Left lung (tissue), 10 donors: ENCODE measurements around the gene DACT3. TPM values are rescaled to one million over a fixed set of nuclear protein-coding genes. Genes with fewer than 3 reads are reported as not detected.

ENCODE experiments used
- ATAC-seq: fragments of 200-7000 bp; cut with Tn5 transposase; one replicate; pipeline ENCODE4 v1.9.1; 2020; ENCODE audit warnings: moderate library complexity
- DNase-seq, 4 donors: peaks; one replicate each; pipeline ENCODE4 v3.0.0-alpha.2; 2013 to 2020
- H3K27ac ChIP-seq, 2 donors: fragments of 200-600 bp; sonication (generic) in 1 of 2; one replicate each; pipeline versions ENCODE4 v1.5.0 to v1.8.0; 2020 to 2021
- H3K27me3 ChIP-seq, 2 donors: fragments of 200-600 bp; sonication (generic) in 1 of 2; one replicate each; pipeline versions ENCODE4 v1.5.0 to v1.8.0; 2020 to 2021
- H3K36me3 ChIP-seq, 2 donors: fragments of 200-600 bp; sonication (generic) in 1 of 2; one replicate each; pipeline versions ENCODE4 v1.5.0 to v1.8.0; 2020 to 2021
- H3K4me1 ChIP-seq, 2 donors: fragments of 200-600 bp; one replicate each; pipeline ENCODE4 v1.8.0; 2021
- H3K4me3 ChIP-seq, 2 donors: fragments of 200-600 bp; sonication (generic) in 1 of 2; one replicate each; pipeline versions ENCODE4 v1.5.0 to v1.8.0; 2020 to 2021; ENCODE audit warnings: mild to moderate bottlenecking in 1 of 2
- H3K9me3 ChIP-seq, 2 donors: fragments of 200-600 bp; sonication (generic) in 1 of 2; one replicate each; pipeline versions ENCODE4 v1.5.0 to v1.8.0; 2020 to 2021
- intact Hi-C, 2 donors: fragments of 100-400 bp; cut with DNase I; formaldehyde crosslinking; loops; one replicate each; pipeline versions ENCODE4 v1.11.2 to v1.14.2; 2022
- polyA plus RNA-seq, 6 donors: library from polyadenylated mRNA; unstranded; fragments of 120-200 nt; gene quantifications; one replicate each; pipeline ENCODE4 v1.2.1, GENCODE V29; 2013; ENCODE audit not compliant: insufficient read length in 6 of 6
- total RNA-seq, 2 donors: library from RNA; stranded (reverse); fragmentation: NEBNext Ultra II Directional; extraction: Animal tissue kit (Norgen Biotek cat#: 25700); gene quantifications; one replicate each; pipeline ENCODE4 v1.2.1, GENCODE V29; 2021
- TF ChIP-seq, protein P1 (sequence below), 2 donors: fragments of 200-600 bp; sonication (generic) in 1 of 2; IDR thresholded peaks; one replicate each; pipeline versions ENCODE4 v1.5.0 to v1.8.0; 2021; ENCODE audit warnings: antibody characterized with exemption in 2 of 2
- donor health status: DM: no; HTN: yes; CAD: no.
- donor health status: DM: no; HTN: no; CAD: no.

DACT3 gene
- total and polyA plus RNA-seq, 8 donors, result 6.6 to 53.4 (median 43.2) TPM

DNA sequence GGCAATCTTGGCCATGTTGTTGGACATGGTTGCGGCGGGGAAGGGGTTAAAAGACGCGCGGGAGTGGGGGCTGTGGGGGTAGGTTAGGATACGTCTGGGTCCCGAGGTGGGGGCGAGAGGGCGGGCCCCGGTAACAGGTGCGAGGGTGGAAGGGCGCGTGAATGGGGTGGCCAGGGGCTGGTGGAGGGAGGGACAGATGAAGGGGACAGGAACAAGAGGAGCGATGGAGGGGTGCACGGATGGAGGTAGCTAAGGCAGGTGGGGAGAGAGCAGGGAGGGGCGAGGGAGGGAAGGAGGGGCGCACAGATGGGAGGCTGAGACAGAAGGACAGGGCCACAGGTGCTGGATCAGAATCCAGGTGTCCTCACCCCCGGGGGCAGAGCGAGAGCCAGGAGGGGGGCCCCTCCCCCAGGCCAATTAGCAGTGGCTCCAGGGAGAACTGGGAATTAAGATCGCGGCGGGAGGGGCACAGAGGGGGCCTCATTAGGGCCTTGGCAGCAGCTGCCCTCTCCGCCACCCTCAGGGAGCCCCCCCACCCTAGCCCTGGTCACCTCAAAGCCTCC, 26.2 kb downstream of the DACT3 start:
- H3K27me3 ChIP-seq, result peaks cover under 1 to 89% of the 10 kb centered on the region in 2 donors
- intact Hi-C loops, result no loop called here
- H3K4me3 ChIP-seq, result no peak overlapping the region
- DNase-seq (no peak), ATAC-seq (no peak)
- H3K9me3 ChIP-seq, result no peaks in the 10 kb centered on the region
- TF ChIP-seq, protein P1, sequence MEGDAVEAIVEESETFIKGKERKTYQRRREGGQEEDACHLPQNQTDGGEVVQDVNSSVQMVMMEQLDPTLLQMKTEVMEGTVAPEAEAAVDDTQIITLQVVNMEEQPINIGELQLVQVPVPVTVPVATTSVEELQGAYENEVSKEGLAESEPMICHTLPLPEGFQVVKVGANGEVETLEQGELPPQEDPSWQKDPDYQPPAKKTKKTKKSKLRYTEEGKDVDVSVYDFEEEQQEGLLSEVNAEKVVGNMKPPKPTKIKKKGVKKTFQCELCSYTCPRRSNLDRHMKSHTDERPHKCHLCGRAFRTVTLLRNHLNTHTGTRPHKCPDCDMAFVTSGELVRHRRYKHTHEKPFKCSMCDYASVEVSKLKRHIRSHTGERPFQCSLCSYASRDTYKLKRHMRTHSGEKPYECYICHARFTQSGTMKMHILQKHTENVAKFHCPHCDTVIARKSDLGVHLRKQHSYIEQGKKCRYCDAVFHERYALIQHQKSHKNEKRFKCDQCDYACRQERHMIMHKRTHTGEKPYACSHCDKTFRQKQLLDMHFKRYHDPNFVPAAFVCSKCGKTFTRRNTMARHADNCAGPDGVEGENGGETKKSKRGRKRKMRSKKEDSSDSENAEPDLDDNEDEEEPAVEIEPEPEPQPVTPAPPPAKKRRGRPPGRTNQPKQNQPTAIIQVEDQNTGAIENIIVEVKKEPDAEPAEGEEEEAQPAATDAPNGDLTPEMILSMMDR (IDR thresholded peaks at IDR 0.05), result no peak
- peaks cover 4 to 37% of the 10 kb centered on the region in 2 donors for H3K4me1 ChIP-seq
- no peaks in the 10 kb centered on the region for H3K36me3 ChIP-seq
- no peak overlapping the region for H3K27ac ChIP-seq

DNA sequence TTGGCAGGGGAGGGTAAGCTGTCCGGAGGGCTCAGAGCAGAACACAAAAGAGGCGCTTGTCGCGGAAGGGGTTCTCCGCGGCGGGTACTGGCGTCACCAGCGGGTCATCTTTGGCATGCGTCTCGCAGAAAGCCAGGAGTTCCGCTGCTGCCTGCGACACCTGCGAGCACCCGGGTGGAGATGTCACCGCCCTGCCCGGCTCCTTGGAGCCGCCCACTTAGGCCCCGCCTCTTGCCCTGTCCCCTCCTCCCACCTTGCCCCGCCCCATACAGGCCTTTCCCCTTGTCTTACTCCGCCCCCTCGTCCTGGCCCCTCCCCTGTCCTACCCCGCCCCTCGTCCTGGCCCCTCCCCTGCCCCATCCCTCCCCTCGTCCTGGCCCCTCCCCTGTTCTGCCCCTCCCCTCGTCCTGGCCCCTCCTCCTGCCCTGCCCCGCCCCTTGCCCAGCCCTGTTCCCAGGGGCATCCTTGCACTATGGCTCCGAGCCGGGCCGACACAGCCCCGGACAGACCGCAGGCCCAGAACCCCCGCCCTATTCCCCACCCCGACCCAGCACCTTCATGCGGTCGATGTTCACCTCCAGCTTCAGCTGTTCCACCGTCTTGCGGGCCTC, 26.8 kb downstream of the DACT3 start:
- intact Hi-C loops, result no loop called here
- H3K27me3 ChIP-seq, result peaks cover 0 to 83% of the 10 kb centered on the region in 2 donors
- no peaks in the 10 kb centered on the region for H3K36me3 ChIP-seq
- peak overlapping the region in 1 of 2 donors; percentile 20 for H3K4me3 ChIP-seq
- ATAC-seq (peak; percentile 86), DNase-seq (peak in 3 of 4 donors; percentile 68 to 94 (median 88))
- peaks cover 4 to 33% of the 10 kb centered on the region in 2 donors for H3K4me1 ChIP-seq
- no peaks in the 10 kb centered on the region for H3K9me3 ChIP-seq
- H3K27ac ChIP-seq, result no peak overlapping the region
- TF ChIP-seq, protein P1 (IDR thresholded peaks at IDR 0.05), result no peak

- Histone ChIP-seq H3K27me3 (peaks cover 0 to 73% of the 10 kb centered on the region in 2 donors), H3K36me3 (no peaks in the 10 kb centered on the region), H3K4me1 (peaks cover 4 to 26% of the 10 kb centered on the region in 2 donors), H3K9me3 (no peaks in the 10 kb centered on the region), H3K27ac (no peak overlapping the region), H3K4me3 (no peak overlapping the region)
- TF ChIP-seq, protein P1 (IDR thresholded peaks at IDR 0.05), result no peak
- ATAC-seq, result no peak
- intact Hi-C loops, result no loop called here
- DNase-seq, result no peak
Measured at GRCh38 chr19:46633130-46633529, 27.9 kb downstream of the DACT3 start.

GRCh38 chr19:46631481-46631880, 29.5 kb downstream of the DACT3 start:
- TF ChIP-seq, protein P1 (IDR thresholded peaks at IDR 0.05), result no peak
- DNase-seq, result no peak
- Histone ChIP-seq H3K27me3 (peaks cover 0 to 56% of the 10 kb centered on the region in 2 donors), H3K9me3 (no peaks in the 10 kb centered on the region), H3K36me3 (no peaks in the 10 kb centered on the region), H3K4me1 (peaks cover 7 to 33% of the 10 kb centered on the region in 2 donors), H3K4me3 (no peak overlapping the region), H3K27ac (no peak overlapping the region)
- intact Hi-C loops, result no loop called here
- ATAC-seq, result no peak

GRCh38 chr19:46630586-46631205, 30.3 kb downstream of the DACT3 start:
- no peak overlapping the region for H3K27ac ChIP-seq
- no peaks in the 10 kb centered on the region for H3K9me3 ChIP-seq
- H3K36me3 ChIP-seq, result no peaks in the 10 kb centered on the region
- H3K4me3 ChIP-seq, result no peak overlapping the region
- TF ChIP-seq, protein P1 (IDR thresholded peaks at IDR 0.05), result no peak
- peaks cover 15 to 41% of the 10 kb centered on the region in 2 donors for H3K4me1 ChIP-seq
- H3K27me3 ChIP-seq, result peaks cover 0 to 48% of the 10 kb centered on the region in 2 donors
- ATAC-seq (no peak), DNase-seq (no peak)
- intact Hi-C loops, result no loop called here
